RWPE1 (cell line): ENCODE results near the gene ADAP1.

Experiments used
- CTCF ChIA-PET: fragments of 350-600 bp; sonication (Branson Sonifier 250); formaldehyde crosslinking; extraction: SDS; loops from one replicate; lab custom pipeline; 2021; lab: Yijun Ruan, JAX
- POLR2A ChIA-PET: fragments of 400-600 bp; formaldehyde crosslinking; extraction: SDS; loops from one replicate; lab custom pipeline; 2020; ENCODE audit warnings: antibody characterized with exemption; ENCODE audit not compliant: low non-redundant PET; lab: Yijun Ruan, JAX
- DNase-seq: peaks from one replicate; pipeline ENCODE4 v3.0.0; 2012; ENCODE audit warnings: low spot score
- H3K27ac ChIP-seq: fragments of 450-650 bp; 2 replicates; pipeline ENCODE4 v1.5.1; 2017
- CTCF ChIP-seq: fragments of 450-650 bp; conservative IDR thresholded peaks from 2 replicates; pipeline ENCODE4 v1.5.1; 2017; ENCODE audit warnings: low read depth, mild to moderate bottlenecking

Gene ADAP1

GRCh38 chr7:863106-863505, 91.4 kb downstream of the ADAP1 start:
- peak overlapping the region; percentile 33 for H3K27ac ChIP-seq
- POLR2A ChIA-PET, result no interaction called here
- DNase-seq, result no peak
- CTCF ChIA-PET, result interaction anchor here (0.6 to 1.1 kb wide), 2 partner anchors 26 to 204 kb away, joined by 3 read pairs; no protein-coding TSS in a partner anchor
- no peak for TF ChIP-seq CTCF

GRCh38 chr7:862157-862556, 92.3 kb downstream of the ADAP1 start:
- CTCF ChIA-PET, result interaction anchor here (1.1 kb wide), 1 partner anchor 76 kb away, joined by 3 read pairs; no protein-coding TSS in a partner anchor
- POLR2A ChIA-PET, result interaction anchor here (0.6 kb wide), 1 partner anchor 9 kb away, joined by 3 read pairs; no protein-coding TSS in a partner anchor
- no peak for TF ChIP-seq CTCF
- no peak for DNase-seq
- H3K27ac ChIP-seq, result peak overlapping the region; percentile 12

GRCh38 chr7:861222-861621, 93.3 kb downstream of the ADAP1 start:
- ChIA-PET CTCF (interaction anchor here (0.6 to 2.1 kb wide), 3 partner anchors 12 to 75 kb away, joined by 3 to 5 read pairs (median 3); no protein-coding TSS in a partner anchor), POLR2A (interaction anchor here (0.6 kb wide), 1 partner anchor 287 kb away, joined by 3 read pairs; no protein-coding TSS in a partner anchor)
- DNase-seq, result no peak
- no peak for TF ChIP-seq CTCF
- H3K27ac ChIP-seq, result peak overlapping the region; percentile 12

GRCh38 chr7:860149-860548, 94.3 kb downstream of the ADAP1 start:
- H3K27ac ChIP-seq, result peak overlapping the region; percentile 17; the same call in 1 of the 2 replicates
- POLR2A ChIA-PET, result no interaction called here
- DNase-seq, result no peak
- TF ChIP-seq CTCF, result no peak
- CTCF ChIA-PET, result interaction anchor here (2.1 kb wide), 1 partner anchor 13 kb away, joined by 5 read pairs; no protein-coding TSS in a partner anchor

GRCh38 chr7:859359-860030, 95.0 kb downstream of the ADAP1 start:
- CTCF ChIA-PET, result interaction anchor here (2.1 kb wide), 1 partner anchor 14 kb away, joined by 5 read pairs; no protein-coding TSS in a partner anchor
- no peak for DNase-seq

More at GRCh38 chr7:859359-860030, 95.0 kb downstream of the ADAP1 start:
- no peak for TF ChIP-seq CTCF
- POLR2A ChIA-PET, result interaction anchor here (0.6 kb wide), 1 partner anchor 23 kb away, joined by 3 read pairs; no protein-coding TSS in a partner anchor
- peak overlapping the region; percentile 39 for H3K27ac ChIP-seq
